Measurements from ENCODE around the gene MYH14.

DNA sequence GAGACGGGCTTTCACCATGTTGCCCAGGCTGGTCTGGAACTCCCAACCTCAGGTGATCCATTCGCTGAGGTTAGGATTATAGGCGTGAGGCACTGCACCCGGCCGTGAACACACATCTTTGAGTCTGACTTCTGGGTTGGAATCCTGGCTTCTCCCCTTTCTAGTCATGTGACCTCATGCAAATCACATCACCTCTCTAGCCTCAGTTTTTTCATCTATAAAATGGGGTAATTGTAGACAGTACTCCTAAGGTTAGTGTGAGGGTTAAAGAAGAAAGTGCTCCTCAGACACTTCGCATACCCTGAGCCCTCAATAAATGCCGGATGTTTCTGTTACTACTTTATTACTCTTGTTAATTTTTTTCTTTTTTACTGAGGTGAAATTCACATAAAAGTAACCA, 70.4 kb downstream of the MYH14 start:
- TF ChIP-seq, protein P1, sequence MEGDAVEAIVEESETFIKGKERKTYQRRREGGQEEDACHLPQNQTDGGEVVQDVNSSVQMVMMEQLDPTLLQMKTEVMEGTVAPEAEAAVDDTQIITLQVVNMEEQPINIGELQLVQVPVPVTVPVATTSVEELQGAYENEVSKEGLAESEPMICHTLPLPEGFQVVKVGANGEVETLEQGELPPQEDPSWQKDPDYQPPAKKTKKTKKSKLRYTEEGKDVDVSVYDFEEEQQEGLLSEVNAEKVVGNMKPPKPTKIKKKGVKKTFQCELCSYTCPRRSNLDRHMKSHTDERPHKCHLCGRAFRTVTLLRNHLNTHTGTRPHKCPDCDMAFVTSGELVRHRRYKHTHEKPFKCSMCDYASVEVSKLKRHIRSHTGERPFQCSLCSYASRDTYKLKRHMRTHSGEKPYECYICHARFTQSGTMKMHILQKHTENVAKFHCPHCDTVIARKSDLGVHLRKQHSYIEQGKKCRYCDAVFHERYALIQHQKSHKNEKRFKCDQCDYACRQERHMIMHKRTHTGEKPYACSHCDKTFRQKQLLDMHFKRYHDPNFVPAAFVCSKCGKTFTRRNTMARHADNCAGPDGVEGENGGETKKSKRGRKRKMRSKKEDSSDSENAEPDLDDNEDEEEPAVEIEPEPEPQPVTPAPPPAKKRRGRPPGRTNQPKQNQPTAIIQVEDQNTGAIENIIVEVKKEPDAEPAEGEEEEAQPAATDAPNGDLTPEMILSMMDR (conservative IDR thresholded peaks at IDR 0.05) = no peak
- TF ChIP-seq ZFX (IDR thresholded peaks at IDR 0.05) = no peak
